Coronary artery (tissue), 2 donors: ENCODE results near the gene CTBP1.

ENCODE experiments used
- DNase-seq: peaks from one replicate; pipeline ENCODE4 v3.0.0-alpha.2; 2017; ENCODE audit warnings: low spot score
- H3K27ac ChIP-seq, 2 donors: fragments of 200-600 bp; sonication (generic); one replicate each; pipeline ENCODE4 v1.5.1; 2016 to 2019
- H3K4me3 ChIP-seq: fragments of 200-600 bp; sonication (generic); 2 replicates; pipeline ENCODE4 v1.5.1; 2016; ENCODE audit warnings: mild to moderate bottlenecking, moderate library complexity
- CTCF ChIP-seq: fragments of 200-600 bp; sonication (generic); IDR thresholded peaks from one replicate; pipeline ENCODE4 v1.5.1; 2019; ENCODE audit warnings: antibody characterized with exemption

CTBP1 gene

GRCh38 chr4:1250527-1250812 lies 1.5 kb upstream of the CTBP1 start:
- TF ChIP-seq CTCF = no peak
- no peak overlapping the region for H3K4me3 ChIP-seq
- DNase-seq = peak; percentile 72
- no peak overlapping the region for H3K27ac ChIP-seq

GRCh38 chr4:1249731-1250526 lies 999 bp upstream of the CTBP1 start:
- peak overlapping the region; percentile 90 to 99 for H3K27ac ChIP-seq
- peak overlapping the region; percentile 79 for H3K4me3 ChIP-seq
- DNase-seq = peak; percentile 79
- no peak for TF ChIP-seq CTCF

GRCh38 chr4:1249148-1249730 lies 309 bp upstream of the CTBP1 start:
- Histone ChIP-seq H3K27ac (peak overlapping the region; percentile 90 to 99), H3K4me3 (peak overlapping the region; percentile 79)
- TF ChIP-seq CTCF = no peak
- peak; percentile 83 for DNase-seq

GRCh38 chr4:1247864-1248244 lies 1.1 kb downstream of the CTBP1 start:
- peak overlapping the region; percentile 95 to 99 for H3K27ac ChIP-seq
- peak; percentile 74 for DNase-seq
- TF ChIP-seq CTCF = no peak
- H3K4me3 ChIP-seq = peak overlapping the region; percentile 79

- DNase-seq = peak; percentile 72
- TF ChIP-seq CTCF = no peak
- Histone ChIP-seq H3K4me3 (peak overlapping the region; percentile 79), H3K27ac (peak overlapping the region; percentile 95 to 99)
These were observed 1.7 kb downstream of the CTBP1 start for GRCh38 chr4:1246901-1247863.

GRCh38 chr4:1246111-1246881 lies 2.6 kb downstream of the CTBP1 start:
- peak overlapping the region; percentile 79 for H3K4me3 ChIP-seq
- no peak for TF ChIP-seq CTCF
- peak overlapping the region; percentile 95 to 99 for H3K27ac ChIP-seq
- peak; percentile 73 for DNase-seq
